Trophoblast cell (in vitro differentiated cells and primary cell): ENCODE measurements around the gene XPC.

Source experiments
- DNase-seq, 2 donors: peaks; one replicate each; pipeline ENCODE4 v3.0.0-alpha.2; 2016
- H2AFZ ChIP-seq: 2 replicates; pipeline ENCODE4 v1.6.1; 2013; ENCODE audit warnings: low read length, moderate library complexity, mild to moderate bottlenecking; ENCODE audit not compliant: insufficient read depth, poor library complexity
- H2AK5ac ChIP-seq: 2 replicates; pipeline ENCODE4 v1.6.1; 2013; ENCODE audit warnings: mild to moderate bottlenecking, low read length
- H2BK120ac ChIP-seq: 2 replicates; pipeline ENCODE4 v1.6.1; 2013; ENCODE audit warnings: low read length, mild to moderate bottlenecking, moderate library complexity; ENCODE audit not compliant: insufficient read depth, poor library complexity
- H2BK12ac ChIP-seq: 2 replicates; pipeline ENCODE4 v1.6.1; 2013; ENCODE audit warnings: mild to moderate bottlenecking, low read length, moderate library complexity
- H2BK5ac ChIP-seq: 2 replicates; pipeline ENCODE4 v1.6.1; 2013; ENCODE audit warnings: low read length, low read depth, moderate library complexity, mild to moderate bottlenecking; ENCODE audit not compliant: poor library complexity
- H3K14ac ChIP-seq: 2 replicates; pipeline ENCODE4 v1.6.1; 2013; ENCODE audit warnings: mild to moderate bottlenecking, low read length
- H3K18ac ChIP-seq: 2 replicates; pipeline ENCODE4 v1.6.1; 2013; ENCODE audit warnings: mild to moderate bottlenecking, low read length
- H3K23ac ChIP-seq: 2 replicates; pipeline ENCODE4 v1.6.1; 2013; ENCODE audit warnings: low read length
- H3K27ac ChIP-seq: 2 replicates; pipeline ENCODE4 v1.5.1; 2013; ENCODE audit warnings: low read depth, mild to moderate bottlenecking, inconsistent platforms, low read length, moderate library complexity
- H3K27me3 ChIP-seq: 2 replicates; pipeline ENCODE4 v1.6.1; 2013; ENCODE audit warnings: inconsistent platforms, mild to moderate bottlenecking, low read length, moderate library complexity; ENCODE audit not compliant: insufficient read depth
- H3K36me3 ChIP-seq, 2 experiments: 1 replicate in 1 of 2; 2 replicates in 1 of 2; pipeline ENCODE4 v1.6.1; 2013; ENCODE audit warnings: low read length in 2 of 2, mild to moderate bottlenecking in 2 of 2, moderate library complexity in 1 of 2; ENCODE audit not compliant: insufficient read depth in 2 of 2, control insufficient read depth in 1 of 2
- H3K4ac ChIP-seq: 2 replicates; pipeline ENCODE4 v1.6.1; 2013; ENCODE audit warnings: low read depth, mild to moderate bottlenecking, low read length, moderate library complexity
- H3K4me1 ChIP-seq, 2 experiments: 1 replicate in 1 of 2; 2 replicates in 1 of 2; pipeline ENCODE4 v1.6.1; 2013; ENCODE audit warnings: low read length in 2 of 2, mild to moderate bottlenecking in 2 of 2, moderate library complexity in 1 of 2; ENCODE audit not compliant: insufficient read depth in 2 of 2, control insufficient read depth in 1 of 2
- H3K4me2 ChIP-seq: 2 replicates; pipeline ENCODE4 v1.6.1; 2013; ENCODE audit warnings: inconsistent platforms, mild to moderate bottlenecking, low read length, moderate library complexity
- H3K4me3 ChIP-seq: 2 replicates; pipeline ENCODE4 v1.5.1; 2013; ENCODE audit warnings: mild to moderate bottlenecking, low read depth, low read length, inconsistent platforms
- H3K79me1 ChIP-seq: one replicate; pipeline ENCODE4 v1.6.1; 2013; ENCODE audit warnings: low read length
- H3K79me2 ChIP-seq: 2 replicates; pipeline ENCODE4 v1.6.1; 2013; ENCODE audit warnings: low read length, mild to moderate bottlenecking; ENCODE audit not compliant: control insufficient read depth, insufficient read depth, poor library complexity
- H3K9ac ChIP-seq: 2 replicates; pipeline ENCODE4 v1.6.1; 2013; ENCODE audit warnings: mild to moderate bottlenecking, low read length
- H3K9me3 ChIP-seq: 2 replicates; pipeline ENCODE4 v1.6.1; 2013; ENCODE audit warnings: low read depth, mild to moderate bottlenecking, control low read depth, inconsistent platforms, low read length; ENCODE audit not compliant: insufficient read depth
- H4K12ac ChIP-seq: 2 replicates; pipeline ENCODE4 v1.6.1; 2013; ENCODE audit warnings: low read depth, mild to moderate bottlenecking, low read length, moderate library complexity
- H4K8ac ChIP-seq: 2 replicates; pipeline ENCODE4 v1.6.1; 2013; ENCODE audit warnings: low read depth, mild to moderate bottlenecking, low read length, moderate library complexity
- H4K91ac ChIP-seq: one replicate; pipeline ENCODE4 v1.6.1; 2013; ENCODE audit warnings: low read depth, mild to moderate bottlenecking, low read length, moderate library complexity
- WGBS: extraction: QIAGEN DNeasy Blood & Tissue Kit; methylation state at CpG from one replicate; pipeline ENCODE4 v1.1.7; 2013; ENCODE audit warnings: missing lambda C conversion rate; ENCODE audit not compliant: insufficient read length, insufficient coverage; ENCODE audit errors: extremely low coverage; 5-methylcytosine and 5-hydroxymethylcytosine counted together

Gene XPC

DNA sequence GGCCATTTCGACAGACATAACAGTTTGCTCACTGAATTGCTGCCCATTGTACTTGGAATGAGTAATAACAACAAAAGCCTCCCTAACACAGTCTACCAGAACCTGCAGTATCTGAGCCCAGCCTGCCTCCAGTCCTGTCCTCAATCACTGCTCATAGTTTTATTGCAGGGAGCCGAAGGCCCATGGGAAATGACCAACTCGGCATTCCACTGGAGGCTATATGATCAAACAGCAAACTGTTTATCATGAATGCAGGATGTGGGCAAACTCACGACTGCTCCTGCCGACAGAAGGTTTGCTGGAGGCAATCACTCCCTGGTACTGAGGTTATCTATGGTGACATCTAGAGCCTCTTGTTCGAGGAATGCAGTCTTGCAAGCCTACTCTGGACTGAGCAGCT lies 46.5 kb upstream of the XPC start:
- Histone ChIP-seq H2BK12ac (peak overlapping the region; percentile 96), H3K4me3 (no peak overlapping the region), H2AK5ac (peak overlapping the region; percentile 95), H2AFZ (no peak overlapping the region), H3K4me2 (peak overlapping the region; percentile 46), H3K9me3 (no peaks in the 10 kb centered on the region), H4K12ac (peak overlapping the region; percentile 55), H3K9ac (no peak overlapping the region), H3K27me3 (no peaks in the 10 kb centered on the region), H3K18ac (peak overlapping the region; percentile 97), H3K27ac (peak overlapping the region; percentile 99), H3K4me1 (peaks cover 23 to 42% of the 10 kb centered on the region in 2 experiments), H2BK120ac (peak overlapping the region; percentile 97), H3K4ac (peak overlapping the region; percentile 83), H3K23ac (no peak overlapping the region), H4K8ac (peak overlapping the region; percentile 87), H2BK5ac (peak overlapping the region; percentile 98), H3K36me3 (no peaks in the 10 kb centered on the region), H3K79me2 (peaks cover 12% of the 10 kb centered on the region), H3K14ac (peak overlapping the region; percentile 95), H3K79me1 (peaks cover 54% of the 10 kb centered on the region), H4K91ac (peak overlapping the region; percentile 99)
- peak; percentile 85 to 88 for DNase-seq
- no CpG with 5 or more reads among the region's 6 CpGs for WGBS

DNA sequence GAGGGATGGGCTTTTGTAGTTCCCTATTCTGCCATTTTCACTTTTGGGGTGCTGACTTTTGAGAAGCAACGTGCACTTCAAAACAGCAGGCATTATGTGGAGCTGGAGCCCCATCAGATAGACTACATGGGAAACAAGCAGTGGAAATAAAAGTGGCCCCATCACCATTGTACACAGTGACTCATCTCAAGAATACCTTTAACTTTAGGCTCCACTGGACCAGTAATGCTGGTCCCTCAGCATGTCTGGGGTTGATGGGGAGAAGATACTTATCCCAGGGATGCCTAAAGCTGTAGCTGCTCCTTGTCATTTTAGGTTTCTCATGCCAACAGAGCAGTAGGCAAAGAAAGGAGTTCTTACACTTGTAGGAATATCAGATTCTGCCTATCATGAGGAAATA lies 45.2 kb upstream of the XPC start:
- peak overlapping the region; percentile 95 for H3K14ac ChIP-seq
- peak overlapping the region; percentile 96 for H4K8ac ChIP-seq
- no peak overlapping the region for H3K4me3 ChIP-seq
- no peak overlapping the region for H3K4me2 ChIP-seq
- peak overlapping the region; percentile 98 for H2BK5ac ChIP-seq
- peak overlapping the region; percentile 91 for H3K4ac ChIP-seq
- peak overlapping the region; percentile 99 for H4K91ac ChIP-seq
- H3K9ac ChIP-seq, result no peak overlapping the region
- peaks cover 11% of the 10 kb centered on the region for H3K79me2 ChIP-seq
- no CpG with 5 or more reads among the region's 1 CpG for WGBS
- H3K23ac ChIP-seq, result no peak overlapping the region
- peak overlapping the region; percentile 99 for H3K27ac ChIP-seq
- H3K79me1 ChIP-seq, result peaks cover 45% of the 10 kb centered on the region
- peak in 1 of 2 donors; percentile 72 for DNase-seq
- H2BK12ac ChIP-seq, result peak overlapping the region; percentile 99
- H3K9me3 ChIP-seq, result no peaks in the 10 kb centered on the region
- H3K4me1 ChIP-seq, result peaks cover 20 to 37% of the 10 kb centered on the region in 2 experiments
- H2BK120ac ChIP-seq, result peak overlapping the region; percentile 97
- peak overlapping the region; percentile 97 for H2AK5ac ChIP-seq
- no peaks in the 10 kb centered on the region for H3K36me3 ChIP-seq
- H3K18ac ChIP-seq, result peak overlapping the region; percentile 97
- no peaks in the 10 kb centered on the region for H3K27me3 ChIP-seq
- peak overlapping the region; percentile 30 for H2AFZ ChIP-seq
- peak overlapping the region; percentile 87 for H4K12ac ChIP-seq

DNA sequence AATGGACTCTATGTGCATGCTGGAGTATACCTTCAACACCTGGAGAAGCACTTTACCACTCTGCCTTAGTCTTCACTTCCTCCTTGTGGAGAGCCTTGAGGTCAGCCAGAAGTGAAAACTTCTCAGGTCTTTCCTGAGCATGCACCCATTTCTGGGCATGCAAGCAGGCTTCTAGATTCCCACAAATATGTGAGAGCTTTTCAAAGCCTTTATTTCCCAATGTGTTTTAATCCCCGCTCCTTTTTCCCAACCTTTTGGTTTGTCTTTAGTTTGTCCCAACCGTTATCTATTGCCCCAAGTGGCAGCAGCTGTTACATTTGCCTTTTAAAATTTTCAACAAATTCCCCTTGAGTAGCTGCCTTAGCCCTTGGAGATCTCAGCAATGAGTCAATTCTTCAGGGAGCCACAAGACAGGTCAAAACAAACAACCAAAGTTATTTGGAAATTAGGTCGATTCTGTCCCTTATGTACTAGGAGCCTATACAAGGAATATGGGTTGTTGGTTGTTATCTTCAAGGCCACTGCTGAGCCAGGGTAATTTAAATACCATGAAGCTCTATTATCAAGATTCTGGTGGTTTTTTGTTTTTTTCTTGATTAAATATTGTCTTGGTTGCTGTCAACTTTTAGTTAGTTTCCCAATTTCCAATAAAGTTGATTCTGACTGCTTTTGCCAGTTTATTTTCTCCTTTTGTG lies 44.6 kb upstream of the XPC start:
- no peak overlapping the region for H3K4me3 ChIP-seq
- peak overlapping the region; percentile 95 for H3K14ac ChIP-seq
- peak overlapping the region; percentile 99 for H4K91ac ChIP-seq
- peak overlapping the region; percentile 91 for H3K4ac ChIP-seq
- no peak for DNase-seq
- no peak overlapping the region for H2AFZ ChIP-seq
- H3K79me1 ChIP-seq, result peaks cover 42% of the 10 kb centered on the region
- H3K23ac ChIP-seq, result no peak overlapping the region
- H3K4me2 ChIP-seq, result no peak overlapping the region
- H3K9ac ChIP-seq, result no peak overlapping the region
- peaks cover 18 to 35% of the 10 kb centered on the region in 2 experiments for H3K4me1 ChIP-seq
- peak overlapping the region; percentile 97 for H2AK5ac ChIP-seq
- H3K79me2 ChIP-seq, result peaks cover 10% of the 10 kb centered on the region
- H3K27me3 ChIP-seq, result no peaks in the 10 kb centered on the region
- H3K9me3 ChIP-seq, result no peaks in the 10 kb centered on the region
- H3K36me3 ChIP-seq, result no peaks in the 10 kb centered on the region
- H2BK12ac ChIP-seq, result peak overlapping the region; percentile 99
- peak overlapping the region; percentile 96 for H4K8ac ChIP-seq
- no CpG with 5 or more reads among the region's 3 CpGs for WGBS
- peak overlapping the region; percentile 99 for H3K27ac ChIP-seq
- peak overlapping the region; percentile 84 for H3K18ac ChIP-seq
- H4K12ac ChIP-seq, result no peak overlapping the region
- H2BK5ac ChIP-seq, result peak overlapping the region; percentile 98
- H2BK120ac ChIP-seq, result peak overlapping the region; percentile 97

DNA sequence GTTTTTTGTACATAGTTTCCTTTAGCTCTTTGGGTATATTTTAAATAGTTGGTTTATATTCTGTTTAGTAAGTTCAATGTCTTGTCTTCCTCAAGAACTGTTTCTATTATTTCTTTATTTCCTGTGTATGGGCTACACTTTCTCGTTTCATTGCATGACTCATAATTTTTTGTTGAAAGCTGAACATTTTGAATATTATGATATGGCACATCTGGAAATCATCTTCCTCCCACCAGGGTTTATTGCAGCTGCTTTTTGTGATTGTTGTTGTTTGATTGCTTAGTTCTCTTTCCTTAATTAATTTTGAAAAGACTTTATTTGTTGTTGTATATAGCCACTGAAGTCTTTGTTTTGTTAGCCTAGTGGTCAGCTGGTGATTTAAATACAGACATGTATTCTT lies 44.1 kb upstream of the XPC start:
- Histone ChIP-seq H3K9me3 (no peaks in the 10 kb centered on the region), H3K79me1 (peaks cover 39% of the 10 kb centered on the region), H3K4ac (no peak overlapping the region), H3K14ac (no peak overlapping the region), H3K79me2 (peaks cover 10% of the 10 kb centered on the region), H2AK5ac (no peak overlapping the region), H2AFZ (no peak overlapping the region), H4K8ac (no peak overlapping the region), H3K23ac (no peak overlapping the region), H2BK5ac (no peak overlapping the region), H3K27ac (peak overlapping the region; percentile 99), H4K12ac (no peak overlapping the region), H3K18ac (no peak overlapping the region), H2BK12ac (no peak overlapping the region), H3K4me3 (no peak overlapping the region), H3K27me3 (no peaks in the 10 kb centered on the region), H3K36me3 (no peaks in the 10 kb centered on the region), H4K91ac (no peak overlapping the region), H3K9ac (no peak overlapping the region), H3K4me2 (no peak overlapping the region), H2BK120ac (no peak overlapping the region), H3K4me1 (peaks cover 18 to 33% of the 10 kb centered on the region in 2 experiments)
- DNase-seq, result no peak
- no CpG with 5 or more reads among the region's 1 CpG for WGBS
